Measurements from ENCODE around the gene PSEN1.

Gene PSEN1

DNA sequence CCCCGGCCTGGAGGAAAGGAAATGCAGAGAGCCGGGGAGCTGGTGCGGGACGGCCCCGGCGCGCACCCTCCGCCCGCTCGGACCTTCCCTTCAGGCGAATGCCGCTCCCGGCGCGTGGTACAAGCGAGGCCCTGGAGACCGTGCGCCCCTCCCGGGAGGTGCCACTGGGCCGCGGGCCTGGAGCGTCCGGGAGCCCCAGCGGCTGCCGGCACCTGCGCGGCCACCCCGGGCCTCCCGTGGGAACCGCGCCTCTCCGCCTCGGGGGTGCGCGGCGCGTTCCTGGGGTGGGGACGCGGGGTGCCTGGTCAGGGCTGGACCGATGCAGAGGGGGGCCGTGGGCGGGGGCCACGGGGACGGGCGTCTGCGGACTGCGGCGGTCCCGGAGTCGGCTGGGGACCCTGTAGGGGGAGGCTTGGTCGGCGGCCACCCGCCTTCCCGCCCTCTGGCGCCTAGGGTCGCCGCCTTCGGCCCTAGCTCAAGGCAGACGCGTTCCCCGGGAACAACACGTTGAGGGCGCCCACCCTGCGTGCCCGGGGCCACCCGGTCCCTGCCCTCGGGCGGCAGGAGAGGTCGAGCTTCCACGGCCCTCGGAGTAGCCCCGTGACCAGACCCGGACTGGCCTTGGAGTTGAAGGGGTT, 101.6 kb downstream of the PSEN1 start:
- peaks cover 11% of the 10 kb centered on the region for H3K4me1 ChIP-seq (ENCODE audit: control insufficient read depth, insufficient read depth, low read length)
- H3K9ac ChIP-seq (ENCODE audit: low read length) = no peak overlapping the region
- no peaks in the 10 kb centered on the region for H3K36me3 ChIP-seq (ENCODE audit: control insufficient read depth, insufficient read depth, low read length)
- H3K27me3 ChIP-seq (ENCODE audit: control insufficient read depth, insufficient read depth, low read length) = peaks cover 7% of the 10 kb centered on the region
- H3K4me3 ChIP-seq (ENCODE audit: low read length) = peak overlapping the region; percentile 58
- H3K27ac ChIP-seq (ENCODE audit: low read depth, low read length) = peak overlapping the region; percentile 44

DNA sequence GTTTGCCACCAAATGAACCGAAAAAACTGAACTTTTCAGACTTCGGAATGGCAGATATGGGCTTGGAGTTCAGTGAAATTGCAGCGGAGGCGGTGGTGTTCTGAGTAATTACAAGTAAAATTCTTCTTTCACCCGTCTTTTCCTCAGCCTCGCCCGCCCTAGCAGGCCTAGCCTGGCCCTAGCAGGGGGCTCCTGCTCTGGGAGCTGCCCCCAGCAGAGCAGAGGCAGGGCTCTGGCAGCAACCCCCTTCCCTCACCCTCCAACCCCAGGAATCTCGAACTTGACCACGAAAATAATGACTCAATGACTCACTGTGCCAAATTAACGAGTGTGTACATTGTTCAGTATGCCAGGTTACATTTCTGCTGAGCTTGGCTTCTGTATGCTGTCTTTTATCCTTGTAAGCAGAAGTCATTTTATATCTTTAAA, 102.1 kb downstream of the PSEN1 start:
- Histone ChIP-seq H3K27me3 (ENCODE audit: control insufficient read depth, insufficient read depth, low read length) (peaks cover 7% of the 10 kb centered on the region), H3K27ac (ENCODE audit: low read depth, low read length) (peak overlapping the region; percentile 44), H3K4me1 (ENCODE audit: control insufficient read depth, insufficient read depth, low read length) (peaks cover 11% of the 10 kb centered on the region), H3K4me3 (ENCODE audit: low read length) (peak overlapping the region; percentile 58), H3K9ac (ENCODE audit: low read length) (no peak overlapping the region), H3K36me3 (ENCODE audit: control insufficient read depth, insufficient read depth, low read length) (no peaks in the 10 kb centered on the region)

DNA sequence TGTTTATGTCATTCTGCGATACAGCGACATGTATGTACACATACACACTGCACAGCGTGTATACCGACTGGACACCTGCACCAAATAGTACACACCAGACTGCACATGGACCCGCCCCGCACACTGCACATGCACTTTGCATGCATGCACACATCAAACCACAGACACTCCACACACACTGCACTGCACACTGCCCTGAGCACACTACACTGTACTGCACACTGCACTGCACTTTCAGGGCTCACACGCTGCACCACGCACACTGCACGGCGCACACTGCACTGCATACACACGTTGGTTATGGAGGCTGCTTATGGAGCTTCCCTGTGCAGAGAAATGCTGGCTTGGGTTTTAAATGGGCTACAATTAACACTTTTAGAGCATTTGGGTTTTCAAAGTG, 102.6 kb downstream of the PSEN1 start:
- Histone ChIP-seq H3K27ac (ENCODE audit: low read depth, low read length) (peak overlapping the region; percentile 48), H3K4me3 (ENCODE audit: low read length) (peak overlapping the region; percentile 14), H3K27me3 (ENCODE audit: control insufficient read depth, insufficient read depth, low read length) (peaks cover 7% of the 10 kb centered on the region), H3K36me3 (ENCODE audit: control insufficient read depth, insufficient read depth, low read length) (no peaks in the 10 kb centered on the region), H3K4me1 (ENCODE audit: control insufficient read depth, insufficient read depth, low read length) (peaks cover 11% of the 10 kb centered on the region), H3K9ac (ENCODE audit: low read length) (no peak overlapping the region)

DNA sequence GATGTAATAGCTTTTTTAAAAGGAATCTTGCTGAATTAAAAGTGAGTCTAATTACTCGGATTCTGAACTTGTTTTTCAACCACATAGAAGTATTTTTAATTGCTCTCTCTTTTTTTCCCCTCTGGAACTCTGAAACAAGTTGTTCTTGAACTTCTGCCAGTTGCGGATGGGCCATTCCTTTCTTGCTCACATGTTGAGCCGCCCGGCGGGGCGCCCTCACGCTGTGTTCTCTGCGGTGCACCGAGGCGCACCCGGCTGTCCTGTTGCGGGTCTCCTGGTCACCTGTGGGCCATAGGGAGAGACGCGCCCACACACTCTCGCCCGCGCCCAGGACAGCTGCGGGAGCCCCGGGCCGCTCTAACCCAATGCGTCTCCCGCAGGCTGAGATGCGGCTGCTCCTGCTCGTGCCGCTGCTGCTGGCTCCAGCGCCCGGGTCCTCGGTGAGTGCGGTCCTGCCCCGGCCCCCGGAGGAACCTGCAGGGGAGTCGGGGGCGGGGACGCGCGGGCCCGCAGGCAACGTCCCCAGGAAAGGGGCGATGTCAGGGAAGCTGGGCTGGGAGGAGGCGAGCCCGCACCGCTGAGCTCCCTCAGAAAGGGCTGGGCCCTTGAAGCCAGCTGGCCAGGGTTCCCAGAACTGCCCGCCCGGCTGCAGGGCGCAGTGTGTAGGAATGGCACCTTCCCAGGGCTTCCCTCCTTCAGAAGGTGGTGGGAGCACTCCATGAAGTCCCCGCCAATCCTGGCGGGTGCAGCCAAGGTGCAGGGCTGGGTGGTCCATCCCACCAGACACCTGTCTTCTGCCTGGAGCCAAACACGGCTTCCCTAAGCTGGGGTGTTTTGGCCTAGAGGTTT, 103.3 kb downstream of the PSEN1 start:
- Histone ChIP-seq H3K4me1 (ENCODE audit: control insufficient read depth, insufficient read depth, low read length) (peaks cover 11% of the 10 kb centered on the region), H3K27ac (ENCODE audit: low read depth, low read length) (peak overlapping the region; percentile 62), H3K4me3 (ENCODE audit: low read length) (peak overlapping the region; percentile 36), H3K27me3 (ENCODE audit: control insufficient read depth, insufficient read depth, low read length) (peaks cover 7% of the 10 kb centered on the region), H3K36me3 (ENCODE audit: control insufficient read depth, insufficient read depth, low read length) (no peaks in the 10 kb centered on the region), H3K9ac (ENCODE audit: low read length) (no peak overlapping the region)

DNA sequence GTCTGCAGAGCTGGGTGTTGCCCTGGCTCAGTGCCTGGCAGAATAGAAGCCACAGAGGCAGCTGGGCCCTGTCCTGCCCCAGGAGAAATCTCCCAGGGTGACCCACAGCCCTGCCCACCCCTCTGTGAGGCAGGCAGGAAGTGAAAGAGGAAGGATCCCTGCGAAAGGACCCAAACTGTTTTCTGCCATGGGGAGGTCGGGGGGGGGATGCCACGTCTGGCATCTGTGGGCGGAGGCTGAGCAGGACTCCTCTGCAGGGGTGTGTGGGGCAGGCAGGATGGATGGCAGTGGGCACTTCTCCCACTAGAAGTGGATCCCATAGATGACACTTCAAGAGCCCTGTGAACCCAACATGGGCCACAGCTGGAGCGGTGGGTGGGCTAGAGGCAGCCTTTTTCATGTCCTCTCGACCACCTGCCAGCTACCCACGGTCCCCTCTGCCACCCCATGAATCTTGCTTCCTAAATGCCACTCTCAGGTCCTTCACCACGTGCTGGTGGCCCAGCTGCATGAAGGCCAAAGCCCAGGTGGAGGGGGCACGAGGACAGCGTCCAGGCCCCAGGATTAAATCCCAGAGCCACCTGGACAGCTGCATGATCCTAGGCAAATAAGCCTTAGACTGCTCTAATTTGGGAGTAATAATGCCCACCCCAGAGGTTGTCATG, 104.6 kb downstream of the PSEN1 start:
- no peak overlapping the region for H3K27ac ChIP-seq (ENCODE audit: low read depth, low read length)
- no peaks in the 10 kb centered on the region for H3K36me3 ChIP-seq (ENCODE audit: control insufficient read depth, insufficient read depth, low read length)
- H3K9ac ChIP-seq (ENCODE audit: low read length) = no peak overlapping the region
- H3K27me3 ChIP-seq (ENCODE audit: control insufficient read depth, insufficient read depth, low read length) = peaks cover 7% of the 10 kb centered on the region
- H3K4me3 ChIP-seq (ENCODE audit: low read length) = no peak overlapping the region
- peaks cover 11% of the 10 kb centered on the region for H3K4me1 ChIP-seq (ENCODE audit: control insufficient read depth, insufficient read depth, low read length)

DNA sequence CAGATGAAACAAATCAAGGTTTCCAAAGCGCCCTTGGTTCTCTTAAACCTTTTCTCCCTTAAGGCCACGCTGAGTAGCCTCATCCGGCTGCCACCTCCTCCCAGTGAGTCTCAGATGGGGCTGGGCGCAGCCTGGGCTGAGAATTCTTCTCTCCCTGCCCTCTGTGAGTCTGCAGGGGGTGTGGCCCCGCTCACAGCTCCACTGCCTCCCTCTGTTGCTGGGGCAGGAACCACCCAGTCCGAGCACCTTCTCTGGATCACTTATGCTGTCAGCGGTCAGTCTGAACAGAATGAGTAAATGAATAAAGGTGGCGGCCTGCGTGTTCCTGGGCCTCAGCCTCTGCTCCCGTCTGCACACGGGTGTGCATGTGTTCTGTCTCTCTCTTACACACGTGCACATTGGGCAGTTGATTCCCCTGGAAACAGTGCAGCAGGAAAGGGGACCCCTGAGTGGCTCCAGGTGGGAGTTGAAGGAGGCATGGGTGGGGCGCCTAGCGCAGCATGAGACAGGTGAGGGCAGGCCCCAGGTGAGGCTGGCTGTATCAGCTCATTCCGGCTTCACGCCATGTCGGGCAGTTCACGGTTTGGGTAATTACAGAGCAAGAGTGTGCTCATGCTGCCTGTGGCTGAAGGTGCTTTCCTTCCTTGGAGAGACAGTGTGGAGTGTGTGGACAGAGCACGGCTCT, 105.3 kb downstream of the PSEN1 start:
- Histone ChIP-seq H3K36me3 (ENCODE audit: control insufficient read depth, insufficient read depth, low read length) (no peaks in the 10 kb centered on the region), H3K4me3 (ENCODE audit: low read length) (no peak overlapping the region), H3K4me1 (ENCODE audit: control insufficient read depth, insufficient read depth, low read length) (peaks cover 11% of the 10 kb centered on the region), H3K27me3 (ENCODE audit: control insufficient read depth, insufficient read depth, low read length) (peaks cover 7% of the 10 kb centered on the region), H3K27ac (ENCODE audit: low read depth, low read length) (peak overlapping the region; percentile 76), H3K9ac (ENCODE audit: low read length) (no peak overlapping the region)

DNA sequence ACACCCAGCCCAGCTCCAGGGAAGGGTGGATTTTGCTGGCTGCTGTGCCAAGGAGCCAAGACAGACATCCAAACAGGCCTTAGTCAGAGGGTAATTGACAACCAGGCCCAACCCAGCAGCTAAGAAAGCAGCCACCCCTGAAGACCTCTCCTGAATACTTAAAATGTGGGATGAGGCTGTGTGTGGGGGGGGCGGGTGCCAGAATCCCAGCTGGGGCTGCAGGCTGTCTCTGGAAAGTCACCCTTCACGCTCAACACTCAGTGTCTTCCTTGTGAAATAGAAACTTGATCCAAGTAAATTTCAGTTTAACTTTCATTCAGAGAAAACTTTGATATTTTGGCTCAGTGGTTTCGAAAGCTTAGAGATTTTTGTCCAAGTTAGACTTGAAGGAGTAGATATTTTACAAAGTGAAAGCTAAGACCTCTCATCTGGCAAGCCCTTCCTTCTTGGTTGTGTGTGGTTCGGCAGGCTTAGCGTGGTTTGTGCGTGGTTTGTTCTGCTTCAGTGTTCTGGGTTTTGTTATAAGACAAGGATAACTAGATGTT, 106.1 kb downstream of the PSEN1 start:
- Histone ChIP-seq H3K27ac (ENCODE audit: low read depth, low read length) (peak overlapping the region; percentile 76), H3K27me3 (ENCODE audit: control insufficient read depth, insufficient read depth, low read length) (peaks cover 7% of the 10 kb centered on the region), H3K9ac (ENCODE audit: low read length) (no peak overlapping the region), H3K36me3 (ENCODE audit: control insufficient read depth, insufficient read depth, low read length) (no peaks in the 10 kb centered on the region), H3K4me3 (ENCODE audit: low read length) (no peak overlapping the region), H3K4me1 (ENCODE audit: control insufficient read depth, insufficient read depth, low read length) (peaks cover 11% of the 10 kb centered on the region)

DNA sequence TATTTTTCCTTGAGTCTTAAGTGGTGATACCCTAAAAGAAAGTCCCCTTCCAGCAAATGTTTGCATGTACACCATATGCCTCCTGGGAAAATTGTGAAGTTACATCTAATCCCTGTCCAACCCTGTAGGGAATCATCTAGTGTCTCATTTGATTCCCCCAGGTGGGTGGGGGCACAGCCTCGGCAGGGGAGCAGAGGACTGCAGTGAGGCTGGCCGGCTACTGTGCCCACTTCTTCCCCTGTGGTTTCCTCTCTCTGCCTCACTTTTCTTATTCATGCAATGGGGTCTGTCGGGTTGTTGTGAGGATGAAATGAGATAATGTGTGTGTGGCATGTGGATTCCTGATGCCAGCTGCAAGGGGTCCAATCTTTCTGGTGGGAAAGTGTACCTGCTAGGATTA, 107.0 kb downstream of the PSEN1 start:
- Histone ChIP-seq H3K4me1 (ENCODE audit: control insufficient read depth, insufficient read depth, low read length) (peaks cover 11% of the 10 kb centered on the region), H3K27me3 (ENCODE audit: control insufficient read depth, insufficient read depth, low read length) (peaks cover 7% of the 10 kb centered on the region), H3K4me3 (ENCODE audit: low read length) (no peak overlapping the region), H3K27ac (ENCODE audit: low read depth, low read length) (no peak overlapping the region), H3K9ac (ENCODE audit: low read length) (no peak overlapping the region), H3K36me3 (ENCODE audit: control insufficient read depth, insufficient read depth, low read length) (no peaks in the 10 kb centered on the region)

DNA sequence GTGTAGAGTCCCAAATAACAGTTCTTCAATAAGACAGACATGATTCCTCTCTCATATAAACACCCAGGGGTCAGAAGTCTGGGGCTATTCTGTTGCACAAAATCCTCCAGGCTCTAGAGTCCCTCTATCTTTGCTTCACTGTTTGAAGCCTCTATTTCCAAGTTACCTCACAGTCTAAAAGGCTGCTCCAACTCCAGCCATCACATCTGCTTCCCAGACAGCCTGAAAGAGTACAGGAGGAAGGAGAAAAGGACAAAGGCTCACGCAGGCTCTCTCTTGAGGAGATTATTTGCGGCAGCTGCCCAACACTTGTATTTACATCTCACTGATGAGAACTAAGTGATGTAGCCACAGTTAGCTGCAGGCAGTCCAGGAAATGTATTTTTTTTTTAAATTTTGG, 107.4 kb downstream of the PSEN1 start:
- H3K36me3 ChIP-seq (ENCODE audit: control insufficient read depth, insufficient read depth, low read length) = no peaks in the 10 kb centered on the region
- H3K27me3 ChIP-seq (ENCODE audit: control insufficient read depth, insufficient read depth, low read length) = peaks cover 4% of the 10 kb centered on the region
- no peak overlapping the region for H3K27ac ChIP-seq (ENCODE audit: low read depth, low read length)
- H3K9ac ChIP-seq (ENCODE audit: low read length) = no peak overlapping the region
- no peak overlapping the region for H3K4me3 ChIP-seq (ENCODE audit: low read length)
- peaks cover 8% of the 10 kb centered on the region for H3K4me1 ChIP-seq (ENCODE audit: control insufficient read depth, insufficient read depth, low read length)

DNA sequence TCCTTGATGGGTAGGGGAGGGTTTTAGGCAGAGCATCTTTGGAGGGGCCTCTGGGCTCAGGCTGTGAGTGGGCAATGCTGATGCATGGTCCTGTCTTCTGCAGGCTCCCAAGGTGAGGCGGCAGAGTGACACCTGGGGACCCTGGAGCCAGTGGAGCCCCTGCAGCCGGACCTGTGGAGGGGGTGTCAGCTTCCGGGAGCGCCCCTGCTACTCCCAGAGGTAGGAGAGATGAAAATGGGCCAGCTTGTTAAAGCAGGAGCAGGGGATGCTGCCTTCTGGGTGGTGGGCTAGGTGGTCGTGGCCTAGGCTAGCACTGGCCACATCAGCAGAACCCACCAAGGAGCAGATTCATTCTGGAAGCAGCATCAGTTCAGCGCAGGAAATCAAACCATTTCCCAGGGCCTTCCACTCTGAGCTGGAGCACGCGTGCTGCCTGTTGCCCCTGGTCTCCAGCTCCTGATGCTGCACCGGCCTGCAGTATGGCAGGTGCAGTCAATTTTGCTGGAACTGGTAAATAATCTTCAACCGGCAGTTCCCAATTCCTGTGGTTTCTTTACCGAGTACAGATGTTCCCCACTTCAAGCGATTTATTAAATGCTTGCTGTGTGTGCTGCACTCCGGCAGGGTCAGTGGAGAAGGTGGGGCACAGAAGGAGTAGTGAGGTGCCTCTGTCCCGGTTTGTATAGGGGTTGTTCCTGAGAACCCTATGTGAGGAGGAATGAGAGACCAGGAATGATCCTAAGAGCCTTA, 108.4 kb downstream of the PSEN1 start:
- H3K9ac ChIP-seq (ENCODE audit: low read length) = no peak overlapping the region
- H3K27ac ChIP-seq (ENCODE audit: low read depth, low read length) = no peak overlapping the region
- H3K27me3 ChIP-seq (ENCODE audit: control insufficient read depth, insufficient read depth, low read length) = no peaks in the 10 kb centered on the region
- no peaks in the 10 kb centered on the region for H3K36me3 ChIP-seq (ENCODE audit: control insufficient read depth, insufficient read depth, low read length)
- no peak overlapping the region for H3K4me3 ChIP-seq (ENCODE audit: low read length)
- peaks cover 3% of the 10 kb centered on the region for H3K4me1 ChIP-seq (ENCODE audit: control insufficient read depth, insufficient read depth, low read length)

DNA sequence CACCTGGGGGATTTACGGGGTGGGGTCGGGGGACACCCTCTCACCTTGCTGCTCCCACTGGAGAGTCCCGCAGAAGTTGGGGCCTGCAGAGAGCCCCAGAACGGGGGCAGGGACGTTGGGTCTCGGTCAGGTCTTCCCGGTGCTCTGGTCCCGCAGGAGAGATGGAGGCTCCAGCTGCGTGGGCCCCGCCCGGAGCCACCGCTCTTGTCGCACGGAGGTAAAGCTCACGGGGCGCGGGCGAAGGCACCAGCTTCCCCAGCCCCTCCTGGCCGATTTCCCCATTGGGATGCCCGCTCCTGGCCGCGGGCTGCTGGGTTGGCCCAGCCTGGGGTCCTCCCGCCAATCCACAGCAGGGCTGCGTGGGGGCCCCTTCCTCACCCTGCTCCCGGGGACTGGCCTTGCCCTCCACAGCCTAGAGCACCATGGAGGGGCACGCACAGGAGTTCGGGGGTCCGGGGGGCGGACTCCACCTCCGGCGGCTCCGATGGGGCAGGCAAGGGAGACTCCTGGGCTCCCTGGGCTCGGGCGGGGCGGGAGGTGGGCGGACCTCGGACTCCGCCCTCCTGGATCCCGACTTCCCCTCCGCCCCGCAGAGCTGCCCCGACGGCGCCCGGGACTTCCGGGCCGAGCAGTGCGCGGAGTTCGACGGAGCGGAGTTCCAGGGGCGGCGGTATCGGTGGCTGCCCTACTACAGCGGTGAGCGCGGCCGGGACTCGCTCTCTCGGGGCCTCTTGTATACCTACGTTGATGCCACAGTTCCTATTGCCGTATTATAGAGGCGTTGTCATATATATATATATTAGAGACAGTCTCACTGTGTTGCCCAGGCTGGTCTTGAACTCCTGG, 109.4 kb downstream of the PSEN1 start:
- no peaks in the 10 kb centered on the region for H3K36me3 ChIP-seq (ENCODE audit: control insufficient read depth, insufficient read depth, low read length)
- peaks cover 3% of the 10 kb centered on the region for H3K4me1 ChIP-seq (ENCODE audit: control insufficient read depth, insufficient read depth, low read length)
- no peaks in the 10 kb centered on the region for H3K27me3 ChIP-seq (ENCODE audit: control insufficient read depth, insufficient read depth, low read length)
- no peak overlapping the region for H3K27ac ChIP-seq (ENCODE audit: low read depth, low read length)
- peak overlapping the region; percentile 44 for H3K4me3 ChIP-seq (ENCODE audit: low read length)
- no peak overlapping the region for H3K9ac ChIP-seq (ENCODE audit: low read length)

Measured in rectal smooth muscle tissue (tissue), 1 donor.